Mesenchymal stem cell (in vitro differentiated cells and primary cell): Measurements from ENCODE around the gene TRDN.
A peak's percentile ranks its signal among the peaks of the same experiment; 100 is the strongest.

Experiments
- DNase-seq: peaks from one replicate; pipeline ENCODE4 v3.0.0-alpha.2; 2013
- H2AFZ ChIP-seq: one replicate; pipeline ENCODE4 v1.6.1; 2013; ENCODE audit warnings: low read depth, mild to moderate bottlenecking, control low read depth, inconsistent platforms, low read length, moderate library complexity
- H2AK5ac ChIP-seq: 2 replicates; pipeline ENCODE4 v1.6.1; 2013; ENCODE audit warnings: low read length, moderate library complexity, mild to moderate bottlenecking, inconsistent platforms; ENCODE audit not compliant: severe bottlenecking
- H2BK120ac ChIP-seq: one replicate; pipeline ENCODE4 v1.6.1; 2013; ENCODE audit warnings: low read depth, mild to moderate bottlenecking, inconsistent platforms, low read length, moderate library complexity
- H2BK12ac ChIP-seq, 2 experiments: one replicate each; pipeline ENCODE4 v1.6.1; 2013; ENCODE audit warnings: inconsistent platforms in 2 of 2, low read length in 2 of 2, mild to moderate bottlenecking in 2 of 2, moderate library complexity in 2 of 2, control low read depth in 1 of 2
- H2BK15ac ChIP-seq: one replicate; pipeline ENCODE4 v1.6.1; 2013; ENCODE audit warnings: mild to moderate bottlenecking, low read depth, inconsistent platforms; ENCODE audit not compliant: poor library complexity, severe bottlenecking
- H2BK5ac ChIP-seq: 2 replicates; pipeline ENCODE4 v1.6.1; 2013; ENCODE audit warnings: low read depth, mild to moderate bottlenecking, low read length, control low read depth, inconsistent platforms; ENCODE audit not compliant: poor library complexity, severe bottlenecking
- H3K14ac ChIP-seq, 2 experiments: one replicate each; pipeline ENCODE4 v1.6.1; 2013; ENCODE audit warnings: inconsistent platforms in 2 of 2, low read length in 2 of 2, control low read depth in 1 of 2, mild to moderate bottlenecking in 1 of 2, moderate library complexity in 1 of 2
- H3K18ac ChIP-seq, 2 experiments: one replicate each; pipeline ENCODE4 v1.6.1; 2013; ENCODE audit warnings: inconsistent platforms in 2 of 2, low read length in 2 of 2, control low read depth in 1 of 2, low read depth in 1 of 2, mild to moderate bottlenecking in 1 of 2
- H3K23ac ChIP-seq, 2 experiments: one replicate each; pipeline ENCODE4 v1.6.1; 2013; ENCODE audit warnings: inconsistent platforms in 2 of 2, low read length in 2 of 2, mild to moderate bottlenecking in 2 of 2, moderate library complexity in 2 of 2, control low read depth in 1 of 2
- H3K27ac ChIP-seq: 2 replicates; pipeline ENCODE4 v1.5.1; 2013; ENCODE audit warnings: mild to moderate bottlenecking, moderate library complexity, low read length, control low read depth, inconsistent platforms; ENCODE audit not compliant: poor library complexity, severe bottlenecking
- H3K27me3 ChIP-seq, 2 experiments: 2 replicates each; pipeline versions ENCODE4 v1.6.1 to v1.7.0; 2013; ENCODE audit warnings: low read length in 2 of 2, mild to moderate bottlenecking in 2 of 2, moderate library complexity in 2 of 2, control low read depth in 1 of 2, inconsistent platforms in 1 of 2; ENCODE audit not compliant: control insufficient read depth in 1 of 2, insufficient read depth in 1 of 2
- H3K36me3 ChIP-seq, 2 experiments: 2 replicates each; pipeline versions ENCODE4 v1.6.1 to v1.7.0; 2013; ENCODE audit warnings: low read length in 2 of 2, control low read depth in 1 of 2, inconsistent platforms in 1 of 2, low read depth in 1 of 2, mild to moderate bottlenecking in 1 of 2; ENCODE audit not compliant: insufficient read depth in 2 of 2, control insufficient read depth in 1 of 2
- H3K4ac ChIP-seq, 2 experiments: one replicate each; pipeline ENCODE4 v1.6.1; 2013; ENCODE audit warnings: inconsistent platforms in 2 of 2, low read length in 2 of 2, mild to moderate bottlenecking in 2 of 2, moderate library complexity in 2 of 2, control low read depth in 1 of 2, low read depth in 1 of 2
- H3K4me1 ChIP-seq: 2 replicates; pipeline ENCODE4 v1.6.1; 2013; ENCODE audit warnings: low read depth, low read length, control low read depth; ENCODE audit not compliant: control insufficient read depth, insufficient read depth
- H3K4me2 ChIP-seq: 2 replicates; pipeline ENCODE4 v1.6.1; 2013; ENCODE audit warnings: low read length, mild to moderate bottlenecking, inconsistent platforms; ENCODE audit not compliant: poor library complexity, severe bottlenecking
- H3K4me3 ChIP-seq, 2 experiments: 2 replicates each; pipeline versions ENCODE4 v1.5.1 to v1.7.0; 2013; ENCODE audit warnings: low read length in 2 of 2, mild to moderate bottlenecking in 2 of 2, control low read depth in 1 of 2, low read depth in 1 of 2; ENCODE audit not compliant: insufficient read depth in 1 of 2
- H3K79me1 ChIP-seq: replicated peaks from 2 replicates; pipeline ENCODE4 v1.6.1; 2013; ENCODE audit warnings: mild to moderate bottlenecking, control low read depth, low read length, inconsistent platforms; ENCODE audit not compliant: poor library complexity, severe bottlenecking
- H3K9ac ChIP-seq: 2 replicates; pipeline ENCODE4 v1.7.0; 2013; ENCODE audit warnings: mild to moderate bottlenecking, low read length, moderate library complexity
- H3K9me3 ChIP-seq: 2 replicates; pipeline ENCODE4 v1.7.0; 2013; ENCODE audit warnings: mild to moderate bottlenecking, low read length; ENCODE audit not compliant: control insufficient read depth
- H4K8ac ChIP-seq: one replicate; pipeline ENCODE4 v1.6.1; 2013; ENCODE audit warnings: inconsistent platforms, mild to moderate bottlenecking, low read length, moderate library complexity
- H4K91ac ChIP-seq: one replicate; pipeline ENCODE4 v1.6.1; 2013; ENCODE audit warnings: mild to moderate bottlenecking, low read length, inconsistent platforms
- WGBS: methylation state at CpG from one replicate; pipeline ENCODE4 v1.1.7; 2013; ENCODE audit warnings: mixed read lengths; 5-methylcytosine and 5-hydroxymethylcytosine counted together

The TRDN gene

GRCh38 chr6:123508290-123508689 is 128.5 kb downstream of the TRDN start:
- no peaks in the 10 kb centered on the region for H3K9me3 ChIP-seq
- 0% methylated on average over 1 of the region's 2 CpGs for WGBS
- H3K23ac ChIP-seq = no peak overlapping the region
- H2BK12ac ChIP-seq = peak overlapping the region in 1 of 2 experiments; percentile 52
- H3K18ac ChIP-seq = no peak overlapping the region
- no peak overlapping the region for H3K4me2 ChIP-seq
- H3K4me1 ChIP-seq = no peaks in the 10 kb centered on the region
- no peak overlapping the region for H3K4me3 ChIP-seq
- H2BK120ac ChIP-seq = no peak overlapping the region
- H3K27ac ChIP-seq = no peak overlapping the region
- H3K4ac ChIP-seq = no peak overlapping the region
- no peak overlapping the region for H2AK5ac ChIP-seq
- no peaks in the 10 kb centered on the region for H3K79me1 ChIP-seq
- H4K8ac ChIP-seq = no peak overlapping the region
- H4K91ac ChIP-seq = no peak overlapping the region
- H2BK5ac ChIP-seq = no peak overlapping the region
- no peaks in the 10 kb centered on the region for H3K36me3 ChIP-seq
- DNase-seq = no peak
- no peak overlapping the region for H3K14ac ChIP-seq
- H3K9ac ChIP-seq = no peak overlapping the region
- H2BK15ac ChIP-seq = no peak overlapping the region
- no peaks in the 10 kb centered on the region for H3K27me3 ChIP-seq
- H2AFZ ChIP-seq = no peak overlapping the region

- Histone ChIP-seq H3K9me3 (no peaks in the 10 kb centered on the region), H2BK120ac (no peak overlapping the region), H3K14ac (no peak overlapping the region), H4K8ac (no peak overlapping the region), H3K4me3 (no peak overlapping the region), H3K27ac (no peak overlapping the region), H2AFZ (no peak overlapping the region), H4K91ac (no peak overlapping the region), H2BK15ac (no peak overlapping the region), H3K4me2 (no peak overlapping the region), H3K4ac (no peak overlapping the region), H3K27me3 (no peaks in the 10 kb centered on the region), H3K18ac (no peak overlapping the region), H2BK12ac (no peak overlapping the region), H3K4me1 (no peaks in the 10 kb centered on the region), H2BK5ac (no peak overlapping the region), H3K79me1 (no peaks in the 10 kb centered on the region), H3K23ac (no peak overlapping the region), H3K9ac (no peak overlapping the region), H3K36me3 (no peaks in the 10 kb centered on the region), H2AK5ac (no peak overlapping the region)
- DNase-seq = no peak
- no CpG with 5 or more reads among the region's 2 CpGs for WGBS
Measured at GRCh38 chr6:123507582-123507981, 129.2 kb downstream of the TRDN start.

- no peaks in the 10 kb centered on the region for H3K9me3 ChIP-seq
- no peak for DNase-seq
- no peak overlapping the region for H3K4me3 ChIP-seq
- H3K18ac ChIP-seq = no peak overlapping the region
- no peaks in the 10 kb centered on the region for H3K4me1 ChIP-seq
- no peak overlapping the region for H4K8ac ChIP-seq
- H2BK120ac ChIP-seq = no peak overlapping the region
- H4K91ac ChIP-seq = no peak overlapping the region
- H2BK15ac ChIP-seq = no peak overlapping the region
- no peak overlapping the region for H3K23ac ChIP-seq
- no peak overlapping the region for H3K27ac ChIP-seq
- H2BK12ac ChIP-seq = no peak overlapping the region
- H3K36me3 ChIP-seq = no peaks in the 10 kb centered on the region
- no peak overlapping the region for H3K4ac ChIP-seq
- WGBS = 60% methylated on average over 1 of the region's 1 CpG
- no peak overlapping the region for H2AK5ac ChIP-seq
- H3K14ac ChIP-seq = no peak overlapping the region
- no peak overlapping the region for H2AFZ ChIP-seq
- H3K9ac ChIP-seq = no peak overlapping the region
- no peak overlapping the region for H2BK5ac ChIP-seq
- no peak overlapping the region for H3K4me2 ChIP-seq
- H3K79me1 ChIP-seq = no peaks in the 10 kb centered on the region
- H3K27me3 ChIP-seq = no peaks in the 10 kb centered on the region
Measured at GRCh38 chr6:123503619-123504018, 133.1 kb downstream of the TRDN start.

- Histone ChIP-seq H3K9ac (no peak overlapping the region), H3K4me2 (no peak overlapping the region), H2BK120ac (no peak overlapping the region), H2BK12ac (no peak overlapping the region), H2AK5ac (no peak overlapping the region), H2BK15ac (no peak overlapping the region), H3K79me1 (no peaks in the 10 kb centered on the region), H3K27ac (no peak overlapping the region), H3K18ac (no peak overlapping the region), H3K14ac (no peak overlapping the region), H3K9me3 (no peaks in the 10 kb centered on the region), H3K4ac (no peak overlapping the region), H3K27me3 (no peaks in the 10 kb centered on the region), H4K8ac (no peak overlapping the region), H3K23ac (no peak overlapping the region), H3K36me3 (no peaks in the 10 kb centered on the region), H3K4me1 (no peaks in the 10 kb centered on the region), H4K91ac (no peak overlapping the region), H2AFZ (no peak overlapping the region), H3K4me3 (no peak overlapping the region), H2BK5ac (no peak overlapping the region)
- DNase-seq = no peak
- no CpG with 5 or more reads among the region's 2 CpGs for WGBS
Measured at GRCh38 chr6:123497025-123497424, 139.7 kb downstream of the TRDN start.
